Astrocyte of the hippocampus (primary cell): ENCODE measurements around the gene TP63.

ENCODE experiments used
- DNase-seq: peaks from one replicate; pipeline ENCODE4 v3.0.0; 2011; ENCODE audit warnings: low read depth, low spot score

Gene TP63

GRCh38 chr3:189809583-189809982 is 178.4 kb downstream of the TP63 start:
- no peak for DNase-seq

- no peak for DNase-seq
Observed at GRCh38 chr3:189812806-189813465, 181.7 kb downstream of the TP63 start.

- no peak for DNase-seq
Observed at GRCh38 chr3:189813647-189814240, 182.6 kb downstream of the TP63 start.

- no peak for DNase-seq
Observed at GRCh38 chr3:189820365-189820720, 189.2 kb downstream of the TP63 start.

GRCh38 chr3:189821262-189821661 is 190.1 kb downstream of the TP63 start:
- DNase-seq, result no peak

- DNase-seq, result no peak
Observed at GRCh38 chr3:189822726-189823125, 191.5 kb downstream of the TP63 start.

- DNase-seq, result peak; percentile 92
Observed at GRCh38 chr3:189824629-189825312, 193.6 kb downstream of the TP63 start.

- DNase-seq, result no peak
Observed at GRCh38 chr3:189826566-189826965, 195.4 kb downstream of the TP63 start.

GRCh38 chr3:189827108-189827507 is 195.9 kb downstream of the TP63 start:
- DNase-seq, result no peak

- DNase-seq, result no peak
Observed at GRCh38 chr3:189830401-189830800, 199.2 kb downstream of the TP63 start.

GRCh38 chr3:189833266-189833665 is 202.1 kb downstream of the TP63 start:
- DNase-seq, result no peak

- no peak for DNase-seq
Observed at GRCh38 chr3:189833996-189834395, 202.8 kb downstream of the TP63 start.

- no peak for DNase-seq
Observed at GRCh38 chr3:189834462-189834861, 203.3 kb downstream of the TP63 start.

GRCh38 chr3:189836795-189837194 is 205.6 kb downstream of the TP63 start:
- DNase-seq, result no peak

- DNase-seq, result no peak
Observed at GRCh38 chr3:189838291-189838690, 207.1 kb downstream of the TP63 start.

- DNase-seq, result peak; percentile 55
Observed at GRCh38 chr3:189839576-189839975, 208.4 kb downstream of the TP63 start.

GRCh38 chr3:189841473-189842205 is 210.4 kb downstream of the TP63 start:
- DNase-seq, result peak; percentile 41

GRCh38 chr3:189842681-189843602 is 211.8 kb downstream of the TP63 start:
- no peak for DNase-seq

- no peak for DNase-seq
Observed at GRCh38 chr3:189845069-189845468, 213.9 kb downstream of the TP63 start.

- DNase-seq, result peak; percentile 8
Observed at GRCh38 chr3:189848395-189849040, 217.3 kb downstream of the TP63 start.

GRCh38 chr3:189849262-189849661 is 218.1 kb downstream of the TP63 start:
- DNase-seq, result no peak
